HG03378 (cell line): ENCODE data around the gene SLC4A8.

Experiments used
- ATAC-seq: cut with Tn5 transposase; IDR thresholded peaks from one replicate; pipeline ENCODE4 v1.9.1; 2021; ENCODE audit warnings: mild to moderate bottlenecking, moderate library complexity; ENCODE audit not compliant: unreplicated experiment

Gene SLC4A8

GRCh38 chr12:51424662-51425539, at the start of gene SLC4A8:
Gene SLC4A8 (plus strand): TSS chr12:51424831. CDS start chr12:51424988, 157 bp downstream.
- peak; percentile 76 for ATAC-seq

GRCh38 chr12:51374856-51375255, 49.8 kb upstream of the SLC4A8 start:
- ATAC-seq = no peak

- ATAC-seq = no peak
Observed at GRCh38 chr12:51377099-51377984, 47.3 kb upstream of the SLC4A8 start.

- ATAC-seq = no peak
Observed at GRCh38 chr12:51378749-51379148, 45.9 kb upstream of the SLC4A8 start.

- ATAC-seq = no peak
Observed at GRCh38 chr12:51379571-51379970, 45.1 kb upstream of the SLC4A8 start.

GRCh38 chr12:51381226-51382079, 43.2 kb upstream of the SLC4A8 start:
- ATAC-seq = no peak

GRCh38 chr12:51382173-51382572, 42.5 kb upstream of the SLC4A8 start:
- no peak for ATAC-seq

GRCh38 chr12:51383269-51383905, 41.2 kb upstream of the SLC4A8 start:
- ATAC-seq = no peak

GRCh38 chr12:51386351-51386750, 38.3 kb upstream of the SLC4A8 start:
- no peak for ATAC-seq

- ATAC-seq = no peak
Observed at GRCh38 chr12:51388069-51388799, 36.4 kb upstream of the SLC4A8 start.

GRCh38 chr12:51388846-51389245, 35.8 kb upstream of the SLC4A8 start:
- ATAC-seq = no peak

- ATAC-seq = no peak
Observed at GRCh38 chr12:51389302-51389999, 35.2 kb upstream of the SLC4A8 start.

- no peak for ATAC-seq
Observed at GRCh38 chr12:51390457-51390856, 34.2 kb upstream of the SLC4A8 start.

- no peak for ATAC-seq
Observed at GRCh38 chr12:51390891-51391282, 33.7 kb upstream of the SLC4A8 start.

- ATAC-seq = no peak
Observed at GRCh38 chr12:51391283-51392123, 33.1 kb upstream of the SLC4A8 start, which contains the start of gene GALNT6. Gene GALNT6 (minus strand): TSS chr12:51391406. CDS start chr12:51379781, 11,625 bp downstream.

- ATAC-seq = no peak
Observed at GRCh38 chr12:51392556-51393237, 31.9 kb upstream of the SLC4A8 start.
